COLO829 (cell line): Measurements from ENCODE around the gene CHFR.
A peak's percentile ranks its signal among the peaks of the same experiment; 100 is the strongest.
"Not testable (repeated sequence)": the region's sequence is repeated elsewhere in the genome, so short reads cannot be mapped to it uniquely, and the experiment has no call there.

Experiments
- DNase-seq: peaks from one replicate; pipeline ENCODE4 v3.0.0; 2012; ENCODE audit warnings: low spot score

CHFR gene

DNA sequence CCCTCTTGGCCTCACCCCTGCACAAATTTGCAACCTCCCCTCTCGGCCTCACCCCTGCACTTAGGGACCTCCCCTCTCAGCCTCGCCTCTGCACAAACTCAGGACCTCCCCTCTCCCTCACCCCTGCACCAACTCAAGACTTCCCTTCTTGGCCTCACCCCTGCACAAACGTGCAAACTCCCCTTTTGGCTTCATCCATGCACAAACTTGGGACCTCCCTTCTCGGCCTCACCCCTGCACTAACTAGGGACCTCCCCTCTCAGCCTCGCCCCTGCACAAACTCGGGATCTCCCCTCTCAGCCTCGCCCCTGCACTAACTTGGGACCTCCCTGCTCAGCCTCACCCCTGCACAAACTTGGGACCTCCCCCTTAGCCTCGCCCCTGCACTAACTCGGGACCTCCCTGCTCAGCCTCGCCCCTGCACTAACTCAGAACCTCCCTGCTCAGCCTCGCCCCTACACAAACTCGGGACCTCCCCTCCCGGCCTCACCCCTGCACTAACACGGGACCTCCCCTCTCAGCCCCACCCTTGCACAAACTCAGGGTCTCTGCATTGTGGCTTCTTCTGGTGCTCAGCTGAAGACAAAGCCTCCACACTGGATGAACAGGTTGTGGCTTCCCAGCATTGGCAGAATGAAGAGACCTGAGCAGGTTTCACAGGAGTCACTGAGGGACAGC, 47.7 kb downstream of the CHFR start:
- no peak for DNase-seq

- no peak for DNase-seq
Measured at GRCh38 chr12:132838410-132839080, 48.9 kb downstream of the CHFR start.

DNA sequence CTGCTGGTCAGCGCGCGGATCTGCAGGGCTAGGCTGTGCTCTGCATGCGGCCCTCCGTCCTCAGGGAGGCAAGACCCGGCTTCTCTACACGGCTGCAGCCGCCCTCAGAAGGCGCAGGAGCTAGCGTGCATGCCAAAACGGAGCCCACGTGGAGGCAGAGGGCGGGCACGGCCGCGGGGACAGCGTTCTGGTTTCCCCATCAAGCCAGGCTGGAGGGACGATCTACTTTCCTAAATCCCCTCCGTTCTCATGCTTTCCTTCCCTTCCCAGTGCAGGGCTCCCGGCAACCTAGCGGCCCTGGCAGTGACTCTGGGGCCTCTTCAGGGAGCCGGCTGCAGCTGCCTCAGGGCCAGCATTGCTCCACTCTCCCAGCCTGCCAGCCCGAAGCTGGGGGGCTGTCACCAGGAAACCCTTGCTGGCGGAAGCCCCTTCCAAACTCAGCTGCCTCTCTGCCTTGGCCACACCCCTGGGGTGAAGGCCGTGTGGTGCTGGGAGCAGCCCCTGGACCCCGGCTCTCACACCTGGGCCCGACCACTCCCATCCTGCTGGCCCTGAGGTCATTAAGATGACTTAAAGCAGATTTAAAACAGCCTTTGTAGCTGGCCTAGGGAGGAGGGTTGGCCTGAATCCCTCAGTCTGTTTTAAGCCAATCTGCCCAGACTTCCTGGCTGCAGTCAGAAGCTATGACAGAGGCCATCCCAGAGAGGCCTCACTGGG, 49.6 kb downstream of the CHFR start:
- DNase-seq, result no peak

DNA sequence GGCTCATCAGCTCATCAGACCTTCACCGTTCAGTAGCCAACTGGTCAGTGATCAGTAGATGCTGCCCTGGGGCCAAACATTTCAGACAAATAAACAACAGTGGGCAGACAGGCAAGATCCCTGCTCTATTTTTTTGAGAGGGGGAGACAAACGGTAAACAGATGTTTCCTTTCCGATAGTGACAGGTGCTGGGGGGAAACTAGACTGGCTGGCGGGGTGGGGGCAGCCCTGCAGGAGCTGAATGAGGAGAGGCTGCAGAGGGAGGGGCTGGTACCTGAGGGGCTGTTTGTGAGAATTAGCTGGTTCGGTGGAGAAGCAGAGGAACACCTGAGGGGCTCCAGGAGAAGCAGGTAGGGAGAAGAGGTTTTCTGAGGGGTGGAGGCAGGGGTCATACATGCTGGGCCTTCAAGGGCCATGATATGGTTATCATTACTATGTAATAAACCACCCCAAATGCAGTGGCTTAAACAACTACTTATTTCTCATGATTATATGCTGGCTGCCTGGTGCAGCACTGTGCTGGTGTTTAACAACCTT, 50.5 kb downstream of the CHFR start:
- no peak for DNase-seq

- DNase-seq, result not testable (repeated sequence)
Measured at GRCh38 chr12:132836230-132836629, 51.2 kb downstream of the CHFR start.

DNA sequence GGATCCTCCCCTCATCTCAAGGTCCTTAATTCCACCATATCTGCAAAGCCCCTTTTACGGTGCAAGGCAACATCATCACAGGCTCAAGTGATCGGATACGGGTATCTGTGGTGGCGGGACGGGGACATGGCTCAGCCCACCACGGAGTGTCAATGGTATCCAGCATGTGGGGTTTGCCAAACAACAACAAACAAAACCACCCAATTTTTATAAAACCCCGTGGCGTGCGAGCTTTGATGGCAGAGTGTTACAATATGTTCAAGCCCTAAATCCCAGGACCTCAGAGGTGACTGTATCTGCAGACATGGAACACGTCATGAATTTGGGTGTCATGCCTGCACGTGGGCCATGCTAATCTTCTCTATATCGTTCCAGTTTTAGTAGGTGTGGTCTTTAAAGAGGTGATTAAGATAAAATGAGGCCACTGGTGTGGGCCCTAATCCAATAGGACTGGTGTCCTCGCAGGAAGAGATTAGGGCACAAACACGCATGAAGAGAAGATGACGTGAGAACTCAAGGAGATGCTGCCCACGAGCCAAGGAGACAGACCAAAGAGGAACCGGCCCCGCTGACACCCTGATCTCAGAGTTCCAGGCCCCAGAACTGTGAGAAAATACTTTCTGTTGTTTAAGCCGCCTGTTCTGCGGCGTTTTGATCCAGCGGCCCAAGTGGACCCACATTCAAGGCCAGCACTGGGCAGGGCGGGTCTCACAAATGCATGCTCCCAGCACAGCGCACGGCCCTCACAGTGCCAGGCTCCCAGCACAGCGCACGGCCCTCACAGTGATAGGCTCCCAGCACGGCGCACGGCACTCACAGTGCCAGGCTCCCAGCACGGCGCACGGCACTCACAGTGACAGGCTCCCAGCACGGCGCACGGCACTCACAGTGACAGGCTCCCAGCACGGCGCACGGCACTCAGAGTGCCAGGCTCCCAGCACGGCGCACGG, 52.1 kb downstream of the CHFR start:
- no peak for DNase-seq

DNA sequence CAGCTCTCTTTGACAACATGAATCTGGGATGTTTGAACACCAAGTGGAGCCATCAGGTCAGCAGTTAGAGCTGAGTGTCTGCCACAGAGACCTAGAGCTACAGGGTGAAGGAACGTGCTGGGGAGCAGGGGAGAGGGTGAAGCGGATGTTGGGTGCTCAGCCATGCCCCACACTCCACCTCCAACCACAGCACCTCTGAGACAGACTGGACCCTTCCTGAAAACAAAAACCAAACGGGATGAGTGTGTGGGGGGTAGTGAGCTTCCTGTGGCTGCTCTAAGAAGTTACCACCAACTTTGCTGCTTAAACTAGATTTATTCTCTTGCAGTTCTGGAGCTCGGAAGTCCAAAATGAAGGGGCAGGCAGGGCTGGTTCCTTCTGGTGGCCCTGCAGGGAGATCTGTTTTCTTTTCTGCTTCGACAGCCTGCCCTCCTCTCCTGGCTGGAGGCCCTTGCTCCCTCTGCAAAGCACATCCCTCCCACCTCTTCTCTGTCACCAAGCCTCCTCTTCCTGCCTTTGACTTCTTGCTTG, 53.2 kb downstream of the CHFR start:
- no peak for DNase-seq

GRCh38 chr12:132833341-132833740, 54.1 kb downstream of the CHFR start:
- no peak for DNase-seq

DNA sequence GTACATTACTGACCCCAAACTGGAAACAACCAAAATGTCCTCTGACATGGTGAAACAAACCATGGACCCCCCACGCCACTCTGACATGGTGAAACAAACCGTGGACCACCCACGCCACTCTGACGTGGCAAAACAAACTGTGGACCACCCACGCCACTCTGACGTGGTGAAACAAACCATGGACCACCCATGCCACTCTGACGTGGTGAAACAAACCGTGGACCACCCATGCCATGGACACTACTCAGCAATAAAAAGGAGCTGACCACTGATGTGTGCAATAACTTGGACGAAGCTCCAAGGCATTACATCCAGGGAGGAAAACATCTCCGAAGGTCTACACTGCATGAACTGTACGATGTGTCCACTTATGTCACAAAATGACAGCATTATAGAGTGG, 55.6 kb downstream of the CHFR start:
- no peak for DNase-seq

- peak; percentile 95 for DNase-seq
Measured at GRCh38 chr12:132828706-132829534, 58.5 kb downstream of the CHFR start, which contains the start of gene GOLGA3. GOLGA3 (minus strand) TSS chr12:132828869; CDS start chr12:132822128, 6,741 bp downstream.

DNA sequence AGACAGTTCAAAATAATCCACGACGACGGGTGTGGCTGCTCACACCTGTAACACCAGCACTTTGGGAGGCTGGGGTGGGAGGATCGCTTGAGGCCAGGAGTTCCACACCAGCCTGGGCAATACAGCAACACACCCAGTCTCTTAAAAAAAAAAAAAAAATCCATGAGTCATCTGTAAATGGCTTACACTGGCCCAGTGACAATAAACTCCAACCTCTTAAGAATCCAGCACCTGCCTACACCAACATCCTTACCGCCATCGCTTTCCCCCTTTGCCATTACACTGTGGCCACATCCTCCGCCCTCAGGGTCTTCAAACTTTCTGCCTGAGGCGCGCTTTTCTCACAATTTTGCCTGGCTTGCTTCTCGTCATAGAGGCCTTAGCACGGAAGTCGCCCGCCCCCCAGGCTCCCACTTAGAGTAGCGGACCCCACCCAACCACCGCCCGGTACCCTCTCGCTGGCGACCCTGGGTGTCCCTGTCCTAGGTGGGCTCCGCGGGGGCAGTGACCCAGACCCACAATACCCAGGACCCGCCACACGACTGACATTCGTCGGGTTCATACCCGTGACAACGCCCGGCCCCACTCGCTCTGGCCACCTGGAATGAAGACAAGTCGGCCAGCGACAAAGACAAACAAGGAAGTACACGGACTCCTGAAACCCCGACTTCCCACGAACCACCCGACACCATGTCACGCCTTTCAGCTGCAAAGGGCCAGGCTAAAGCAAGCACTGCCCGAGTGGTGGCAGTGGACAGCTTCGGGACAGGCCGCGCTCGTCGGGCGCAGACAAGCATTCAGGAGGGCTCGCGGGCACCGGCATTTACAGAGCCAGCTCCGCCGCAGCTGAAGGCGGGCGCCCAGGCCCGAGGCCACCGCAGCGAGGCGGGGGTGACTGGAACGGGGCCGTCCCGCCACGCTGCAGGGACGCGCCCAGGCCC, 59.4 kb downstream of the CHFR start:
- DNase-seq, result peak; percentile 23

DNA sequence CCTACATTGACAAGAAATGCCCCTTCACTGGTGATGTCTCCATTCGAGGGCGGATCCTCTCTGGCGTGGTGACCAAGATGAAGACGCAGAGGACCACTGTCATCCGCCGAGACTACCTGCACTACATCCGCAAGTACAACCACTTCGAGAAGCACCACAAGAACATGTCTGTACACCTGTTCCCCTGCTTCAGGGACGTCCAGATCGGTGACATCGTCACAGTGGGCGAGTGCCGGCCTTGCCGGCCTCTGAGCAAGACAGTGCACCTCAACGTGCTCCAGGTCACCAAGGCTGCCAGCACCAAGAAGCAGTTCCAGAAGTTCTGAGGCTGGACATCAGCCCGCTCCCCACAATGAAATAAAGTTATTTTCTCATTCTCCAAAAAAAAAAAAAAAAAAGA, 61.5 kb downstream of the CHFR start:
- DNase-seq, result no peak

GRCh38 chr12:132825089-132825488, 62.3 kb downstream of the CHFR start:
- no peak for DNase-seq

DNA sequence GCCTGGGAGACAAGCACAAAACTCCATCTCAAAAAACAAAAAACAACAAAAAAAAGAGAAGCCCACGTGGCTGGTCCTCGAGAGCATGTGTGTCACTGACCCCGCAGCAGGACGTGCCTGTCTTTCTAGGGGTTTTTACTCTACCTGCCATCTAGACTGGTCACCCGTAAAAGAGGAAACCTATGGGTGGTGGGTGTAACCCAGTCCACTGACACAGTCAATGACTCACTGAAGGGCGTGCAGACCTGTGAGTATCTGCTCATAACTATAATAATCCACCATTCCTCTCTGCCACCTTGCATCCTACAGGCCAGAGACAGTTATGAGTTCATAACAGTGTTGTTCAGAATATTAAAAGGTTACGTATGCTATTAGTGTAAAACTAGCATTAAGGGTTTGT, 63.4 kb downstream of the CHFR start:
- DNase-seq, result no peak

DNA sequence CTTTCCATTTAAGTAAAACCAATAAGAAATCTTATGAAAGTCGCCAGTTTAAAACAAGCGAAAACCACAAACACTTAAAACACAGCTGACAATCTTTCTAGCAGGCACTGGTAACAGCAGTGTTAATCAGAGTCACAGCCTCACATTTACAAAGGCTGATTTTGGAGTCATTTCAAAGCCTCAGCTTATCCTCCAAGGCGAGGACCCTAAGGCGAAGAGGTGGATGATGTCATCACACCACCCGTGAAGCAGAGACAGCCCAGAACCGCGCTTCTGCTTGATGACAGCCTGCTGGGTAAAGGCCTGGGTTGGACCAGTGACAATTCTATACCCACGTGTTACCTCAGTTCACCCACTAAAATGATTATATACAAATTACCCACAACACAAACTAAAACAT, 68.8 kb downstream of the CHFR start:
- DNase-seq, result no peak

- DNase-seq, result no peak
Measured at GRCh38 chr12:132814232-132814631, 73.2 kb downstream of the CHFR start.

DNA sequence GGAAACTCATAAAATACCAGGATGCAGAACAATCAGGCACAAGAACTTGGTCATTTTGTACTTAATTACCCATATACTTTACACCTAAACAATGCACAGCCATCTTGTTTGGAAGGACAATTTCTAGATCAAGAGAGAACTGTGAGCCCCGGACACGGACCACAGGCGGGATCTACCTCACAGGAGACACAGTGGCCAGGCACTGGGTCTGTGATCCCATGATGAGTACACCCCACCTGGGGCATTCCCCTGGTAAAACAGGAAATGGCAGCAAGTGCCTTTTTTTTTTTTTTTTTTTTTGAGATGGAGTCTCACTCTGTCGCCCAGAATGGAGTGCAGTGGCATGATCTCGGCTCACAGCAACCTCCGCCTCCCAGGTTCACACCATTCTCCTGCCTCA, 74.0 kb downstream of the CHFR start:
- DNase-seq, result no peak

GRCh38 chr12:132812631-132813305, 74.6 kb downstream of the CHFR start:
- DNase-seq, result no peak

- not testable (repeated sequence) for DNase-seq
Measured at GRCh38 chr12:132809391-132809790, 78.0 kb downstream of the CHFR start.
